HUES64 (cell line): Measurements from ENCODE around the gene HMCN1.

Source experiments
- H3K27ac ChIP-seq: 2 replicates; pipeline ENCODE4 v1.7.0; 2013; ENCODE audit warnings: low read depth, low read length, inconsistent platforms
- H3K27me3 ChIP-seq: 2 replicates; pipeline ENCODE4 v1.6.1; 2013; ENCODE audit warnings: mild to moderate bottlenecking, low read length; ENCODE audit not compliant: insufficient read depth
- H3K36me3 ChIP-seq: 2 replicates; pipeline ENCODE4 v1.6.1; 2013; ENCODE audit warnings: mild to moderate bottlenecking, low read length; ENCODE audit not compliant: insufficient read depth
- H3K4me1 ChIP-seq: 2 replicates; pipeline ENCODE4 v1.6.1; 2013; ENCODE audit warnings: mild to moderate bottlenecking, low read length, moderate library complexity; ENCODE audit not compliant: insufficient read depth
- H3K4me3 ChIP-seq: 2 replicates; pipeline ENCODE4 v1.5.1; 2013; ENCODE audit warnings: mild to moderate bottlenecking, low read length, moderate library complexity
- H3K9ac ChIP-seq: 2 replicates; pipeline ENCODE4 v1.6.1; 2013; ENCODE audit warnings: mild to moderate bottlenecking, low read depth, low read length
- H3K9me3 ChIP-seq: 2 replicates; pipeline ENCODE4 v1.6.1; 2013; ENCODE audit warnings: low read depth, low read length; ENCODE audit not compliant: insufficient read depth
- WGBS: fragments of 150-250, 120-280 bp; methylation state at CpG from one replicate; pipeline ENCODE4 v1.1.7; 2013; ENCODE audit warnings: missing lambda C conversion rate; 5-methylcytosine and 5-hydroxymethylcytosine counted together

HMCN1 gene

GRCh38 chr1:185824106-185824505 lies 89.9 kb downstream of the HMCN1 start:
- Histone ChIP-seq H3K4me3 (no peak overlapping the region), H3K27me3 (no peaks in the 10 kb centered on the region), H3K27ac (no peak overlapping the region), H3K36me3 (no peaks in the 10 kb centered on the region), H3K9me3 (no peaks in the 10 kb centered on the region), H3K4me1 (no peaks in the 10 kb centered on the region), H3K9ac (no peak overlapping the region)
- 100% methylated on average over 1 of the region's 1 CpG for WGBS

- no peaks in the 10 kb centered on the region for H3K9me3 ChIP-seq
These were observed 91.4 kb downstream of the HMCN1 start for GRCh38 chr1:185825556-185825955.

GRCh38 chr1:185834371-185834905 lies 100.2 kb downstream of the HMCN1 start:
- H3K36me3 ChIP-seq, result no peaks in the 10 kb centered on the region
- H3K4me3 ChIP-seq, result no peak overlapping the region
- no peaks in the 10 kb centered on the region for H3K9me3 ChIP-seq
- no peaks in the 10 kb centered on the region for H3K27me3 ChIP-seq
- no peaks in the 10 kb centered on the region for H3K4me1 ChIP-seq
- WGBS, result 85% methylated on average over 2 of the region's 2 CpGs
- no peak overlapping the region for H3K27ac ChIP-seq
- no peak overlapping the region for H3K9ac ChIP-seq

More at GRCh38 chr1:185825556-185825955, 91.4 kb downstream of the HMCN1 start:
- H3K36me3 ChIP-seq, result no peaks in the 10 kb centered on the region
- no CpG with 5 or more reads among the region's 1 CpG for WGBS
- H3K27ac ChIP-seq, result no peak overlapping the region
- H3K27me3 ChIP-seq, result no peaks in the 10 kb centered on the region
- no peak overlapping the region for H3K4me3 ChIP-seq
- H3K9ac ChIP-seq, result no peak overlapping the region
- H3K4me1 ChIP-seq, result no peaks in the 10 kb centered on the region

GRCh38 chr1:185835191-185835590 lies 101.0 kb downstream of the HMCN1 start:
- WGBS, result 95% methylated on average over 1 of the region's 1 CpG
- Histone ChIP-seq H3K9me3 (no peaks in the 10 kb centered on the region), H3K27ac (no peak overlapping the region)

GRCh38 chr1:185837711-185838110 lies 103.5 kb downstream of the HMCN1 start:
- Histone ChIP-seq H3K27me3 (no peaks in the 10 kb centered on the region), H3K9ac (no peak overlapping the region), H3K9me3 (no peaks in the 10 kb centered on the region), H3K4me1 (peaks cover 1% of the 10 kb centered on the region; the same call in 1 of the 2 replicates), H3K36me3 (no peaks in the 10 kb centered on the region), H3K4me3 (no peak overlapping the region), H3K27ac (no peak overlapping the region)
- 84% methylated on average over 1 of the region's 1 CpG for WGBS

More at GRCh38 chr1:185835191-185835590, 101.0 kb downstream of the HMCN1 start:
- no peaks in the 10 kb centered on the region for H3K27me3 ChIP-seq
- H3K36me3 ChIP-seq, result no peaks in the 10 kb centered on the region
- H3K9ac ChIP-seq, result no peak overlapping the region
- H3K4me1 ChIP-seq, result no peaks in the 10 kb centered on the region
- no peak overlapping the region for H3K4me3 ChIP-seq

- Histone ChIP-seq H3K9ac (no peak overlapping the region), H3K9me3 (no peaks in the 10 kb centered on the region), H3K27ac (no peak overlapping the region), H3K36me3 (no peaks in the 10 kb centered on the region), H3K4me3 (no peak overlapping the region), H3K4me1 (peaks cover 5% of the 10 kb centered on the region), H3K27me3 (no peaks in the 10 kb centered on the region)
- WGBS, result 95% methylated on average over 2 of the region's 2 CpGs
These were observed 103.9 kb downstream of the HMCN1 start for GRCh38 chr1:185838111-185838510.

GRCh38 chr1:185840880-185841279 lies 106.7 kb downstream of the HMCN1 start:
- Histone ChIP-seq H3K9me3 (no peaks in the 10 kb centered on the region), H3K4me3 (no peak overlapping the region), H3K27me3 (no peaks in the 10 kb centered on the region), H3K4me1 (peaks cover 18% of the 10 kb centered on the region), H3K9ac (no peak overlapping the region), H3K27ac (no peak overlapping the region), H3K36me3 (no peaks in the 10 kb centered on the region)

GRCh38 chr1:185843297-185843869 lies 109.2 kb downstream of the HMCN1 start:
- no peak overlapping the region for H3K4me3 ChIP-seq
- peaks cover 19% of the 10 kb centered on the region for H3K4me1 ChIP-seq
- no peak overlapping the region for H3K27ac ChIP-seq
- 68% methylated on average over 3 of the region's 3 CpGs for WGBS
- H3K36me3 ChIP-seq, result no peaks in the 10 kb centered on the region
- H3K9ac ChIP-seq, result no peak overlapping the region
- H3K27me3 ChIP-seq, result no peaks in the 10 kb centered on the region
- H3K9me3 ChIP-seq, result no peaks in the 10 kb centered on the region

- WGBS, result no CpG with 5 or more reads among the region's 1 CpG
- no peaks in the 10 kb centered on the region for H3K9me3 ChIP-seq
- H3K4me1 ChIP-seq, result peaks cover 25% of the 10 kb centered on the region
- no peaks in the 10 kb centered on the region for H3K36me3 ChIP-seq
- no peaks in the 10 kb centered on the region for H3K27me3 ChIP-seq
- no peak overlapping the region for H3K9ac ChIP-seq
- H3K4me3 ChIP-seq, result no peak overlapping the region
- H3K27ac ChIP-seq, result 0 out of 2 replicates have a peak overlapping the region, but pooled peaks have one; percentile 25
These were observed 109.8 kb downstream of the HMCN1 start for GRCh38 chr1:185843986-185844385.

- WGBS, result 89% methylated on average over 4 of the region's 4 CpGs
- Histone ChIP-seq H3K9me3 (no peaks in the 10 kb centered on the region), H3K27me3 (no peaks in the 10 kb centered on the region), H3K27ac (no peak overlapping the region), H3K36me3 (no peaks in the 10 kb centered on the region), H3K4me1 (peaks cover 51% of the 10 kb centered on the region), H3K9ac (no peak overlapping the region), H3K4me3 (no peak overlapping the region)
These were observed 112.7 kb downstream of the HMCN1 start for GRCh38 chr1:185846672-185847444.

- Histone ChIP-seq H3K9me3 (no peaks in the 10 kb centered on the region), H3K4me1 (peaks cover 37% of the 10 kb centered on the region), H3K4me3 (no peak overlapping the region), H3K36me3 (no peaks in the 10 kb centered on the region), H3K27ac (peak overlapping the region; percentile 20; the same call in 1 of the 2 replicates), H3K27me3 (no peaks in the 10 kb centered on the region), H3K9ac (no peak overlapping the region)
- WGBS, result 68% methylated on average over 1 of the region's 1 CpG
These were observed 114.8 kb downstream of the HMCN1 start for GRCh38 chr1:185849014-185849413.
